Hematopoietic multipotent progenitor cell (in vitro differentiated cells): ENCODE data around the gene ARHGAP40. TPM values are rescaled to one million over a fixed set of nuclear protein-coding genes. Genes with fewer than 3 reads are reported as not detected.
"Not testable (repeated sequence)": the region's sequence is repeated elsewhere in the genome, so short reads cannot be mapped to it uniquely, and the experiment has no call there.

Experiments used
- DNase-seq, 3 donors: peaks; one replicate each; pipeline ENCODE4 v3.0.0-alpha.2; 2011 to 2015; ENCODE audit warnings: low read depth in 2 of 3, low spot score in 2 of 3
- total RNA-seq: library from RNA; depleted of rRNA; stranded (reverse); fragments of >200 nt; gene quantifications from one replicate; pipeline ENCODE4 v1.2.3, GENCODE V29; 2012

ARHGAP40 gene
- total RNA-seq, 1 donor, result not detected

GRCh38 chr20:38586181-38586525, 15.5 kb upstream of the ARHGAP40 start:
- DNase-seq, result no peak

DNA sequence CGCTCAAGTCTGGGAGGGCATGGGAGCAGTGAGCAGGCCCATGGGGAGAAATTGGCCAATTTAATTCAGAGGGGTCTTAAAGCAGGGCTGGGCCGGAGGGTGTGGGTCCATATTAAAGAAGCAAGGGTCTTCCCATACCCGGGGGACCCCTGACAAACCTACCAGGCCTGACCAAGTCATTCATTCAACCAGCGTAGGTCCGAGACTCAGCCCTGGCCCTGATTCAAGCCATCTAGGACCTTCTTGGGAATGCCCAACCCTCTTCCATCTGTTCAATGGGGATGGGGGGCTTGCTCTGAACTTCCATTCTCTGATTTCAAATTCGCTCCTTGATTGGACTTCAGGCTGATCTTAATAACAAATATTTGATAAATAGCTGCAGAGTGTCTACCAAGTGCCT, 13.3 kb upstream of the ARHGAP40 start:
- DNase-seq, result no peak

- no peak for DNase-seq
Observed at GRCh38 chr20:38589351-38589750, 12.3 kb upstream of the ARHGAP40 start.

GRCh38 chr20:38589967-38590675, 11.5 kb upstream of the ARHGAP40 start:
- no peak for DNase-seq

GRCh38 chr20:38590676-38591473, 10.7 kb upstream of the ARHGAP40 start:
- no peak for DNase-seq

GRCh38 chr20:38591474-38592410, 9.9 kb upstream of the ARHGAP40 start:
- no peak for DNase-seq

GRCh38 chr20:38592411-38592790, 9.2 kb upstream of the ARHGAP40 start:
- not testable (repeated sequence) for DNase-seq

GRCh38 chr20:38594281-38594680, 7.3 kb upstream of the ARHGAP40 start:
- not testable (repeated sequence) for DNase-seq

GRCh38 chr20:38595886-38596285, 5.7 kb upstream of the ARHGAP40 start:
- not testable (repeated sequence) for DNase-seq

DNA sequence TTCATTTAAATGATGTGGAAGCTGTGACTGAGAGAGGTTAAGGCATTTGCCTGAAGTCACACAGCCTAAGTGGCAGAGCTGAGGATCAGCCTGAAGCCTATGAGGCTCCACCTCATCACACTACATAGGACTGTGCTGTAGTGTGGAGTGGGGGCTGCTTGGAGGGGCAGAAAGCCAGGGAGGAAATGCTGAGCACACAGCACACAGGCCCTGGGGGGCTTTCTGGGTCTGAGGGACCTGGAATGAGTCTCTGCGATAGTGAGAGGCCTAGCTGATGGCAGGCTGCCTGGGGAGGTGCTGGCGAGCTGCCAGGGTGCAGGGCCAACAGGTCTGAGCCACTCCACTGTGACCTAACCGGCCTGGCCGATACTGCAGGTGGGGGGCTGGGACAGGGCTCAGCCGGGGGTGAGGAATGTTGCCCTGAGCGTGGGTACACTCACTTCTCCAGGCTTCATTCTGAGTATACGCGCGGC, 2.2 kb upstream of the ARHGAP40 start:
- DNase-seq, result no peak

DNA sequence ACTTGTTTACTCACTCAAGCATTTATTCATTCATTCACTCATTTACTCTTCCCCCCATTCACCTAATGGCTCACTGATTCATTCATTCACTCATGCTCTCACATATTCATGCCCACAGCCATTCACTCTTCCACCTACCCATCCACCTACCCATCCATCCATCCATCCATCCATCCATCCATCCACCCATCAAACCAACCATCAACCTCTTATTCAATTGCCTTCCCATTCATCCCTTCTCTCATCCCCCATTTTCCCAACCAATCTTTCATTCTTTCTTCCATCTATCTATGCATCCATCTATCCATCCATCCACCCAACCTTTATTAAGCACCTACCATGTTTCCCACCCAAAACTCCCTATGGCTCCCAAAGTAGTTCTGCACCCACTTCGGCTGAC, 1.6 kb upstream of the ARHGAP40 start:
- DNase-seq, result no peak

DNA sequence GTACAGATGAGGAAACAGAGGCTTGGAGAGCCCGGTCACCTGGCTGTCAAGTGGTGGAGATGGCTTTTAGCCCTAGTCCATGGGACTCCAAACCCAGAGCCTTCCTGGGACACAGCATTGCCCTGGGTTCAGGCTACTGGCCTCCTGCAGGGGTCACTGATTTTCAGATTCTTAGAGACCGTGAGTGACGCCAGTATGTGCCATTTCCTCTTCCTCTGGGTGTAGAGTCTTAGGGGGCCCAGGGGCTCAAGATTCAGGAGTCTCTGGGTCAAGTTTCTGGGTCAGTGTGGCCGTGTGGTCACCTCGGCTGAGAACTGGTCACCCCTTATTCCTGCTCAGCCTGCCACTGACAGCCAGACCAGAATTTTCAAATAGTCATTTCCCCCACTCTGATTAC, 574 bp downstream of the ARHGAP40 start:
- DNase-seq, result no peak

DNA sequence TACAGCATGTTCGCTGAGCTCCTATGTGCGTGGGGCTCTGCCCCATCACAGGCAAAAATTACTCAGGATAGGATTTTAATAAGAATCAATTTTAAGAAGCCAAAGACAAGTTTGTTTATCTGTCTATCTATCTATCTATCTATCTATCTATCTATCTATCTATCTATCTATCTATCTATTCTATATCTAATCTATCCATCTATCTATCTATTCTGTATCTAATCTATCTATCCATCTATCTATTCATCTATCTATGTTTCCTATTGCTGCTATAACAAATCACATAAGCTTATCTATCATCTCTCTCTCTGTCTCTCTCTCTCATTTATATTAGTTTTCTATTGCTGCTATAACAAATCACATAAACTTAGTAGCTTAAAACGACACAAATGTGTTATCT, 1.7 kb downstream of the ARHGAP40 start:
- DNase-seq, result no peak

- no peak for DNase-seq
Observed at GRCh38 chr20:38604873-38605303, 3.3 kb downstream of the ARHGAP40 start.

DNA sequence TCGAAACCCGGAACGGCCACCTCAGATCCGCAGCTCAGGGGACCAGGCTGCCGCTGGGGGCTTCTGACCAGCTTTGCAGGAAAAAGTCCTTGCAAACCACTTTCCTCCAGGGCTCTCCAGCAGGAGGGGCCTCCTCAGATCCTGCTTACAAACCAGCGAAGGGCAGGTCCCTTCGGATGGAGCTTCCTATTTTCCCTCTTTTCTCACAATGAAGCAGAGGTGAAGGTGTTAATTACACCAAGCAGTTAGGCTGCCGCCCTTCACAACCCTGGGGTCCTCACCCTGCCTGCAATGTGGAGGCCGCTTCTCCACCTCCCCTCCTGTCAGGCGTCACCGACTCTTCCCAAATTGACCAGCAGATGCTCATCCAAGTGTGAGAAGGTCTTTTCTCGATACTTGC, 5.7 kb downstream of the ARHGAP40 start:
- no peak for DNase-seq

- no peak for DNase-seq
Observed at GRCh38 chr20:38608188-38608587, 6.6 kb downstream of the ARHGAP40 start.

DNA sequence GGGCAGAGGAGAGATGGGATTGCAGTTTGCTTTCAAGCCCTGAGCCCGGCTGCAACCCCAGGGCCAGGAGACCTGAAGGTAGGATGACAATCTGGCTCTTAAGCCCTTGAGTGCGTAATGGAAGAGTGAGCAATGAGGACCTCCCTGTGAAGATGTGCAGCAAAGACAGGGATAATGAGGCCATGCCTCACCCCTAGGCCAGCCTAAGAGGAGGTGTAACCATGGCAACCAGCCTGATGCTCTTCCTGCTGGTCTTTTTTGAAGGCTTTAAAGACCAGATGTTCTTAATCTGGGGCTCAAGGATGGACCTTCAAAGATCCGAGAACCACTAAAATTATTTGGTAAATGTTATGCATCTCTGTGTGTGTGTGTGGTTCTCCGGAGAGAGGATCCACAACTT, 8.2 kb downstream of the ARHGAP40 start:
- no peak for DNase-seq

GRCh38 chr20:38610521-38610920, 8.9 kb downstream of the ARHGAP40 start:
- no peak for DNase-seq

DNA sequence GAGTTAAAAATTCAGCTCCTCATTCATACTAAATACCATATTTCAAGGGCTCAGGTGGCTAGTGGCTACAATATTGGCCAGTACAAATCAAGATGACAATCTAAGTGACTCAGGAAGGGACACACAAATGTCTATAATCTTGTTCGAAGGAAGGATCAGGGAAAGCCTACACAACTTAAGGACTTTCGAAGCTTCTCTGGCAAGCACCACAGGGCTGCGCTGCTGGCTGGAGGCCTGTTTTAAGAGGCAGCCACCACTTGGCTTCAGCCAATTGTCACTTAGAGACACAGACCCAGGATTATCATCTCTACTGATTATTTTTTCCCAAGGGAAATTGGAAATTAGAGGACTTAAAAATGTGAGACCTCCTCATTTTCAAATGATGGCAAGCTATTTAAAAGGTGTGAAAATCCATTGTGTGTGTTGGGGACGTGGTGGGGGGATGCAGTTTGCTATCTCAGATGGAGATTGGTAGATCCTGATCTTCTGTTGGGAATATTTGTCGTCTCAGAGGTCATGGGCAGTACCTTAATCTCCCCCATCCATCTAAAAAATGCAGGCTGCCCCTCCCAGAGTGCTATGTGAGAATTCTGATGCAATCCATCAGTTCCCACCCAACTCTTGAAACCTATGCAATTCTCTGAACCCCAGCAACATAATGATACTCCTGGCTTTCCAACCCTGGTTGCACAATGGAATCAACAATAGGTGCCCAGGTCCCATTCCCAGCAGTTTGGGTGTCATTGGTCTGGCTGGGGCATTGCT, 11.3 kb downstream of the ARHGAP40 start:
- no peak for DNase-seq

DNA sequence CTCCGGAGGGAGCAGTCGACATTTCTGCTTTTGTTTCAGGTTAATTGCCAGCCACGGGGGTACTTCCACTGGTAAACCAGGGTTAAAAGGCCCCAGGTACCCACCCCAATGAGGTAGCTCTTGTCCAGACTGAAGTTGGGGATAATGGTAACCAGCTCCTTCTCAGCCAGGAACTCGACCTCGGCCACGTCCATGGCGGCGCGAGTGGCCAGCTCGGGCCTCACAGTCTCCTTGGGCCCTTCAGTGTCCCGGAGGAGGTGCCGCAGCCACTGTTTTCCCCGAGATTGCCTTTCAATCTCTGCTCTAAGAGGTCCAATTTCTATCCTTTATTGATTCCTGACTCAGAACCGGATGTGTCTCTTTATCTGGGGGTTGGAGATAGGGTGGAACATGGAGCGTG, 13.7 kb downstream of the ARHGAP40 start:
- no peak for DNase-seq
